ENCODE results near the gene LNX1.

The LNX1 gene

DNA sequence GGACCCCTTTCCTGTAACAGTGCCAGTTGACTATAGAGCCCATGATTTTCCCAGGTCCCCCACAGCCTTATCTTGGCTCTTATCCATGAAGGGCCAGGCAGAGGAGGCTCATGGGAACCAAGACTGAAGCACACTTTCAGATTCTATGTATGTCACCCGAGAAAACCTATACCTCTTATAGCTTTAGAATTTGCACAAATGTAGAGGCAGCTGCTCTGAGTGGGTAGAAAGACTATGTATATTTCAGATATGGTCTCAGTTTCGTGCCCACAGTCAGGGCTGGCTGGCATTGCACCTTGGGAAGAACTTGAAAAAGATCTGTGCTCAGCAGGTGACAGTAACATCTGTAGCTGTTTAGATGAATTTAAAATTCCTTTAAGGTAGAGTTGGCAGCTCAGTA is 8.3 kb upstream of the LNX1 start:
- no peak for DNase-seq (ENCODE audit: low read depth in 1 of 2, low spot score in 1 of 2)

DNA sequence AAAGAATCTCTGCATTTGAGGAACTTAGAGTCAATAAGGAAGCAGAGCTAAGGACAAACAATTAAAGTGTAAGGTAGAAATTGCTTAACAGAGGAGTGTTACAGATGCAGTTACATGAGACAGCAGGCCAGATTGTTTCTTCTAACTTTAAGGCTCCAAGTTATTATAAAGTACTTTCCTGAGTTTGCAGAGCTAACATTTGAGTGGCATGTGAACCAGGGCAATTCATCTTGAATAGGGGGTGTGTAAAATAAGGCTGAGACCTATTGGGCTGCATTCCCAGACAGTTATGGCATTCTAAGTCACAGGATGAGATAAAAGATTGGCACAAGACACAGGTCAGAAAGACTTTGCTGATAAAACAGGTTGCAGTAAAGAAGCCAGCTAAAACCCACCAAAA is 7.6 kb upstream of the LNX1 start:
- no peak for DNase-seq (ENCODE audit: low read depth in 1 of 2, low spot score in 1 of 2)

DNA sequence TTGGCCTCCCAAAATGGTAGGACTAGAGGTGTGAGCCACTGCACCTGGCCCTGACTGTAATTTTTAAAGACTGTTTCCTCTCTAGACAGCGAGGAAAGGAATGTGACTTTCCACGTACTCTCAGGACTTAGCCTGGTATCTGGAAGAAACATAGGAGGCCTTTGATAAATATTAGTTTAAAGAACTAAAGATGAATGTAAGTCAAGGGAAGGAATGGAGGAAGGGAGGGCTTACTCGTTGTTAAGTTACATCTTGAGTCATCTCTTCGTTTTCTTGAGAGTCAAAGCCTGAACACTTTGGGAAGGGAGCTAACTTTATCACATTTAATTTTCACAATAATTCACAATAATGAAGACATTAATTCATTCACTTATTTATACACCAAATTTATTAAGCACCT is 7.2 kb upstream of the LNX1 start:
- DNase-seq (ENCODE audit: low read depth in 1 of 2, low spot score in 1 of 2): no peak

DNA sequence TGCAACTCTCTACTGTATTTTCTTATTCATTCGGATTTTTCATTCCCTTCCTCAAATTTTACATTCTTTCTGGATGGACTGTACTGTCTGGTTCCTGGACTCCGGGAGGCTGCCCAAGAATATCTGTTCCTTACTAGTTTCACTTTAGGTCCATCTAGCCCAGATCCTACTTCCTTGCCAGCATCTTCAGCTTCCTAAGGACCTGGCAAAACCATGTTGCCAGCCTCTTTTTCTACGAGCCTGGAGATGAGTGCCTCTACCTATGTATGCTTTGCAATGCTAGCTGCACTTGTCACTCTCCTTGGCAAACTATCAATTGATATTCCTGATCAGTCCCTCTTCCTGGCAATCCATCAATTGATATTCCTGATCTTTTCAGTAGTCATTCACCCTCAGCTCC is 5.6 kb upstream of the LNX1 start:
- no peak for DNase-seq (ENCODE audit: low read depth in 1 of 2, low spot score in 1 of 2)

DNA sequence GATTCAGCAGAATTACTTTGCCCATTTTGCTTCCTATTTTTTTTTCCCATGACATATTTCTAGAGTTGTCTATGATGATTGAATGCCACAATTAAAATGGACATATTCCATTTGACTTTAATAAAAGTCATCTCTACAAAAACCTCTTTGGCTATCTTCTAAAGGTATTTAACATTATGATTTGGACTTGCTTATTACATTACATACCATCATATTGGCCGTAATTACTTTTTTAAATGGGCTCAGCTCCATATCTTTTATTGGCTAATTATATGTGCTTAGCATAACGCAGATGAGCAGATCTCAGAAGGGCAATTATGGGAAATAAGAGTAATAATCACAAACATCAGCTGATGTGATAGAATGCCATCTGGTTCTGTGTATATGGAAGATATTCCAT is 4.5 kb upstream of the LNX1 start:
- DNase-seq (ENCODE audit: low read depth in 1 of 2, low spot score in 1 of 2): no peak

DNA sequence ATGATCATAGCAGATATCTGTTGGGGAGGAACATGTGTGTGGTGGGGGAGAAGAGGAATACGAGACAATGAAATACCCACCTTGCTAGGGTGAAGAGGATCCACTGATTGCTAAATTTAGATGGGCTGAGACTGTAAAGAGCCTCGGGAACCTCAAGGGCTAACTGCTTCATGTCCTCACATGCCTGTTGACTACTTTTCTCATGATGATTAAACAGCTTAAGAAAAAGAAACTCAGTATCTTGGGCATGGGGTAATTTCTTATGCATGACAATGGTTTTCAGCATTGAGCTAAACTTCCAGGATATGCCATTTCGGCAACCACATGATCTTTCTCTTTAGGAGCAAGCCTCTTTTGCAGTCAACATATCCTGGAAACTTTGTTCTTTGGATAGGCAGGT is 3.9 kb upstream of the LNX1 start:
- DNase-seq (ENCODE audit: low read depth in 1 of 2, low spot score in 1 of 2): no peak

DNA sequence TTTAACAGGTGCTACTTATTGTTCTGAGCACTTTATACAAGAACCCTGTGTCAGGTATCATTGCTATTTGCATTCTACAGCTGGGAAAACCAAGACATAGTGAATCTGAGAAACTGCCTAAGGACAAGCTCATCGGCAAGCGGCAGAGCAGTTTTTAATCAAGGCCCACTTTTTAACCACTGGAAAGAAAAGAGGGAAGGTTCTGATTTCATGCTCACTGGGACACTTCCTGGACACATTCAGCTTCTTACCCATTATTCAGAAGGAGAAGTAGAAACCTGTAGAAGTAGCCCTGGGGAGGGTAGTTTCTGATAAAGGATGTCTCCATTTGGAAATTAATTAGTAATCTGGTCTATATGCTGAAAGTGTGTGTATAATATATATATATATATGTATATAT is 2.5 kb upstream of the LNX1 start:
- no peak for DNase-seq (ENCODE audit: low read depth in 1 of 2, low spot score in 1 of 2)

DNA sequence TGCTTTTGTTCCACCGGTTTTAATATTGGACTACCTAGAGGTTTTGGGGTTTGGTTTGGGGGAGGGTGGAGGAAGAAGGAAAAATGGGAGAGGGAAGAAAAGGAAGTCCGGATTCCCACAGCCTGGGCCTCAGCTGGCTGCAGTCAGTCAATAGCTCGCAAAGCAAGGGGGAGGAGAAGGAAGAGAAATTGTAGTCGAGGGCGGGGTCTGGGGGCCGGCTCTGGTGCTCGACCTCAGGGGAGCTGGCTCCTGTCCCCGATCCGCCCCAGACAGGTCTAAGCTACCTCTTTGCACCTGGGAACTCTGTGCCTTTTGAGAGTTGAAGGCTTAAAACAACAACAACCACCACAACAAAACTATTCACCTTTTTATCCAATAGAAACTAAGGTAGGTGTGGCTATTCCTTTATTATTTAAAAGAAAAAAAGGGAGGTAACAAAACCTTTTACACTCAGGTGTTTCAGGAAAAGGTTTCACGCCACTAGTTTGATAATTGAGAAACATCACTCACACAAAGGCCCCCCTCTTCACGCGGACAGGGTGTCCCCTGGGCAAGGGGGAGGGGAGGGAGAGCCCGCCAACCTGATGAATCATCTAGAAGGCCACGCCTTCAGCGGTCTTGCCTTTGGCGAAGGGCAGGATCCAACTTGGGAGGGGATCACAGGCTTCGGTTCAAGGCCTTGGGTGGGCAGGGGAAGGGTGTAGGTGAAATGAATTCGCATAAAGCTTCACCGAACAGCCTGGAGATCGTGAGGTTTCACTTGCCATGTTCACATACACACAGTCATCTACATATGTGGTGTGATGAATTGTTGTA is 1.6 kb upstream of the LNX1 start:
- no peak for DNase-seq (ENCODE audit: low read depth in 1 of 2, low spot score in 1 of 2)

DNA sequence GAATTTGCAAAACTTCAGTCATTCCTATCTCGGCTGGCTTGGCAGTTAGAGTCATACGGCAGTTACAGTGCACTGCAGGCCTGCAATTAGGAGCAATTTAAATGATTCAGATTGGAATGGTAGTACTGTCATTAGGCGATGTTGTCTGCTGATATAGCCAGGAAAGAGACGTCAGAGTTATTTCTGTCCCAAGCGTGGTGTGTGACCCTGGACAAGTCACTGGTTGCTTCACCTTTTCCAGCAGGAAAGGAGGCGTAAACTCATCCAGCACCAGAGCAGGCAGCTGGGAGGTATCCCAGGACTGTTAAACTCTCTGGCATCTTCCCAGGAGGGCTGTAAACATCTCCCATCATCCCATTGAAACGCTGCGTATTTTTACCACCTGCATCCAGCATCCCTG is 836 bp upstream of the LNX1 start:
- no peak for DNase-seq (ENCODE audit: low read depth in 1 of 2, low spot score in 1 of 2)

DNA sequence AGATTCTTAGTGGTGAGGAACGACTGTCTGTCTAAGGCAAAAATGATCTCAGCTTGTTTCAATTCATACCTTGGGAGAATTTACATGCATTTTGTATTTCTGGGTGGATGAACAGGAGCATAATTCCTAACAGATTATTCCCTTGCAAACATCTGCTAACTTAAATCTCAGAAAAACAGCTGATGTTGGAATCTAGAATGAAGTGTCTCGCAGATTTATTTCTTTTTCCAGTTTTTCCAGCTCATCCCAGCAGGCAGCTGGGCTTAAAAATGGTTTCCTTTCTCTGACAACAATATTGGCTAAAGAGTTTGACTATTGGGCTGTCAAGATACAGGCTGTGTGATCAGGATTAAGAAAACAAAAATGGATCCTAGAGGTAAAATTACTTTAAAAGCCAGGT is 1.1 kb downstream of the LNX1 start:
- no peak for DNase-seq (ENCODE audit: low read depth in 1 of 2, low spot score in 1 of 2)

DNA sequence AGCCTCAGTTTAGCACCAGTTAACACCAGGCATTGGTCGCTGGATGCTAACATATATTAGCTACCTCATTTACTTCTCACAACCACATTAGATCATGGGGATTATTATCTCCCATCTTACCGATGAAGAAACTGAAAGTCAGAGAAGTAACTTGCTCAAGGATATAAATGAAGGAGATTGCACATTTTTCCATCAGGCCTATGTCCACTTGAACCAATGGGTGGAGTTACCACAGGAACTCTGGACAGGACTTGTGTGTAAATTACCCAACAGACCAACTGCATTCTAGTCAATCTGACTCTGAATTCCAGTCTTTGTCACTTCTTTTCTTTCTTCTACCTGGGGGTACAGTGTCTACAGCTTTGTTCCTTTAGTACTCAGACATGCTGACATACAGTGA is 1.8 kb downstream of the LNX1 start:
- DNase-seq (ENCODE audit: low read depth in 1 of 2, low spot score in 1 of 2): no peak

DNA sequence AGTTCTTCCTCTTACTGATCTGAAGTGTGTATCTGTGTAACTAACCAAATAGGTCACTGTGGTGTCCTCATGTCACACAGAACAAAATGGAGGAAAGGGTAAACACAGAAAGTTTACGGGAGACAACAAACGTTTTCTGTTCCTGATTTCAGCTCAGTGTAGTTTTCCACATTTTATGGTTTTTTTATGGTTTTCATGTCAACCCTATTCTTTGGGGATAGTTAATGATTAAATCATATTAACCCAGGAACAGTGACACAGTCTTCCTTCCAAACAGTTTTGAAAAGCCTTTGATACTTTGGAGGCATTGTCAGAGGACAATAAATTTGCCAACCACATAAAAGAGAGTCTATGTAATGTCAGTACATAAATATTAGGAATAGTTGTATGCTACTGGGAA is 4.2 kb downstream of the LNX1 start:
- no peak for DNase-seq (ENCODE audit: low read depth in 1 of 2, low spot score in 1 of 2)

DNA sequence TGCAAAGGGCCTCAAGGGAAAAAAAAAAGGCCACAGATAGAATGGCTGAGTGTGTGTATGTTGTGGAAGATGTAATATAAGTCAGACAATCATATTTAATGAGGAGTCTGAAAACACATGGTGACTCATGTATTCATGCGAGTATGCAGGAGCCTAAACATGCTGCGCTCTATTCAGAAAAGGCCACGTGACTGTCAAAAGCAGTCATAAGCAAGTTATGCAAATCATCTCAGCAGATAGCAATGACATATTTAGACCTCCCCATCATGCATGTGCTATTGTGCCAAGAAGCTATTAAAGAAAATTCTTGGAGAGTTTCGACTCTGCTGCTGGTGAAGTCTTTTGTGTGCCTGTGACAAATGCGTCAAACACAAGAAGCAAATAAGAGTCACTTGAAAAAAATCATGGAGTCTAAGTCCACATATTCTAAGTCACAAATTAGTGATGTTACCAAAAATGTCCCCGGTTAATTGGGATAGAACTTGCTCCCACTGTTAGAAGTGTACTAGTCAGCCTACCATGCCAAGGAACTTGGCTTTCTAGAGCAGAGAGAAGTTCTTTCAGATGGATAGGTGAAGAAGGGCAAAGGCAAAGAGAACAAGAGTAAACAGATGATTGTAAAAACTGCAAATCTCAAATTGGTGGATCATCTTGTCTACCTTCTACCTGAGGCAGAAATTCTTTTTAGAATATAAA is 5.0 kb downstream of the LNX1 start:
- no peak for DNase-seq (ENCODE audit: low read depth in 1 of 2, low spot score in 1 of 2)

DNA sequence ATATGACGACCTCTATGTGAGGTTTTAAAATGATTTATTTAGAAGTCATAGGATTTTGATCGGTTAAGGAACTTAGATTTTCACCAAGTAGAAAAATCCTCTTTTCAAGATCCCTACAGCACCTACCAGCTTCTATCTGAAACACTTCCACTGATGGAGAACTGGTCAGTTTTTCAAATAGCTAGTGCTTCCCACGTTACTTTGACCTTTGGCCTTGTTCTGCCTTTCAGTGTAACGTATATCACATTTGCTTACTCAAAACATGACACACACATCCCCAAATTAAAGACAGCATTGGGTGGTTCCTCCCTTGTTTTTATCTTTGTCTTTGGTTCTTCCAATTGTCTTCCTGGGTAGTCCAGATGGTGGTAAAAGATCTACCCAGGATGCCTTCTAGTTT is 6.6 kb downstream of the LNX1 start:
- DNase-seq (ENCODE audit: low read depth in 1 of 2, low spot score in 1 of 2): no peak

DNA sequence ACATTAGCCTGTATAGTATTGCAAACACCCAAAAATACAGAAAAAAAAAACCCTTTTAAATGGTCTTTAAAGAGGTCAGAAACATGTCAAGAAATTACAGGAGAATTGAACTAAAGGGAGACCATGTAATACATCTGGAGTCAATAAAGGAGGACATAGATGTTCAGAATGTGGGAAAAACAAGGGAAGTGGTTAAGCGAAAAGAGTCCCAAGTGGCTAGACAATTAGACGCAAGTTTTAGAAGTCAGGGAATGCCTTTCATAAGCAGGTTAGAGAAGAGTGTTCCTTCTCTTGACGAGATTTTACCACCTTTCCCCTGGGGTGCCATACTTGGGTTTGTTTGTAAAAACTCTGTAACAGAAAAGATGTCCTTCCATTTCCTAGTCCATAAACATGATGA is 7.8 kb downstream of the LNX1 start:
- no peak for DNase-seq (ENCODE audit: low read depth in 1 of 2, low spot score in 1 of 2)

DNA sequence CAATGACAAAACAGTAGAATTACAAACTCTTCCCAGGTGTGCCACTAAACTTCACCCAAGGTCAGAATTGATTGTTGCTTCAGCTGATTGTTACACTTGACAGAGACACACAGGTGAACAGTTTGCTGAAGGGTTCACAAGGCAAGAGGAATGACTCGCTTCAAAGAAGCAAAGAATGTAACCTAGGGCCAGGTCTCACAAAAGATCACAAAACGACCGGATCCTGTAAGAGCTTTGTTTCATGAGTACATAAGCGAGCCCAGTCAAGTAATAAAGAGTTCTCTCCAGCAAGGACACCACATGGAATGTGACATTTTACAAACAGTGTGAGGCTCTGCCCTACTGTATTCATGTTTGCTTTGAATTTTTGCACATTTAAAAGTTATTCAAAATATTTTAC is 9.1 kb downstream of the LNX1 start:
- no peak for DNase-seq (ENCODE audit: low read depth in 1 of 2, low spot score in 1 of 2)

DNA sequence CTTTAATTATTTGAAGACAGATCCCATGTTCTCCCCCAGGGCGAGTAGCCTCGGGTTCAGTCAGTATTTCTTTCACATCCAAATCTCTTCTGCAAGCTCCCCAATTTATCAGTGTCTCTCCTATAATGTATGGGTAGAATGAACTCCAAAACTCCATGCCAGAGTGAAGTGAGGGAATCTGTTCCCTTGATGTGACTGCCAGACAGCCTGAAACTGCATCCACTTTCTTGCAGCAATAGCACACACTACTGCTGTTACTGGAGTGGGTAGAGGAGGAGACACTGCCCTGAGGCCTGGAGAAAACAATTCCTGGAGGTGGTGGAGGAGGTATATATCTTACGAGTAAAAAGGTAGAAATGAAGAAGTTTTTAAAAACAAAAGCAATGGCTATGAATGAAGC is 11.0 kb downstream of the LNX1 start:
- no peak for DNase-seq (ENCODE audit: low read depth in 1 of 2, low spot score in 1 of 2)

DNA sequence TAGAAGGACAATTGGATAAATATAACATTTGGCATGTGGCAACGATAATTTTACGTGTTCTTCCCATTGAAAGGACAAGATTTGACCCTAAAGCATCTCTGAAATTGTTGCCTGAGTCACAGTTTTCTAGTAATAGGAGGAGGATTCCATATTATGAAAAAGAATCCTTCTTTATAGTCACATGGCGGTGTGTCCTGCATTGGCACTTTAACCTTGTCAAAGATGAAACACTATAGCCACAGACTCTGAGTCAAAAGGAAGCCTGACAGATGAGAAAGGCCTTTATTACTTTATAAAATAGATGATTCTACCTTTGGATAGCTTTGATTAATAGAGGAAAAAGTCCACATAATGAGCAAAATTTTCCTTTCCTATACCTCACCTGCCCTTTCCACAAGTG is 11.5 kb downstream of the LNX1 start:
- DNase-seq (ENCODE audit: low read depth in 1 of 2, low spot score in 1 of 2): no peak

DNA sequence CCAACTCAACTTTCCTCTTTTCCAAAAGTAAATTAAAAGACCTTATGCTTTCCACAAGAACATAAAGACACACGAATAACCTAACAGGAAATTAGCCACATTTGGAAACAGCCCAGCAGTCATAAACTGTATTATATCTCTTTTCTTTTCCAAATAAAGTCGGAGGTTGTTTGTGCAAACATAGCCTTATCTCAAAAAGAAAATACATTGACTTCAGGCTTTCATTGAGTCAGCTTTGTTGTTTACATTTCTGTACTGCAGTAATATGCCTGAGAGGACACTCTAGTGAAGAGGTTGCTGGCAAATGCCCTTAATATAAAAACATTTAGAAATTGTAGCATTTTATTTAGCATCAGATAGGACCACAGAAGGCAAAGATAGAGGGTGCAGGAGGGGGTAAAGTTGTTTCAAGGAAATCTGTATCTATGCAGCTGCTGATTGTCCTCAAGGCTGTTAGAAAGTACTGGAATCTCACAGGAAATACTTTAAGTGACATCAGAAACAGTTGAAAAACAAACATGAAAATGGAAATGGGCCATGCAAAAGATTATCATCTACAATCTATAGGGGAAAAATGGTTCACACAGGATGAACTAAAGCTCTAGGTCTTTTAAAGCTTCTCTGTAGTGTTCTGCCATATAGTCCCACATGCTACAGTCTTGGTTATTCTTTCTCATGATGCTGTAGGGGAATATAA is 14.5 kb downstream of the LNX1 start:
- no peak for DNase-seq (ENCODE audit: low read depth in 1 of 2, low spot score in 1 of 2)

DNA sequence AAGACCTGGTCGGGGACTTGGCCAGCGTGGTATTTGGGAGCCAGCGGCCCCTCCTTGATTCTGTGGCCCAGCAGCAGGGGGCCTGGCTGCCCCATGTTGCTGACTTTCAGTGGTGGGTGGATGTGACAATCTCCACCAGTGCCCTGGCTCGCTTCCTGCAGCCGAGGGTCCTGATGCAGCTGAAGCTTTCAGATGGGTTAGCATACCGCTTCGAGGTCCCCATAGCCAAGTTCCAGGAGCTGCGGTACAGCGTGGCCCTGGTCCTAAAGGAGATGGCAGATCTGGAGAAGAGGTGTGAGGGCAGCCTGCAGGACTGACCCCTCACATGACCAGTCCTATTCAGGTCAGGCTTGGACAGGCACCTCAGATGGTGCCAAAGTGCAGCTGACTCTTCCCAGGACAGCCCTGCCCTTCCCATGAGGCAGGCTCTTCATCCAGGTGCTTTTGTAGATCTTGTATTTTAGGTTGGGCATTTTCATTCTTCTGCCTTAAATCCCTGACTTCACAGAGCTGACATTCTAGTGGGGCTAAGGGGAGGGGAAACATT is 15.1 kb downstream of the LNX1 start:
- no peak for DNase-seq (ENCODE audit: low read depth in 1 of 2, low spot score in 1 of 2)

DNA sequence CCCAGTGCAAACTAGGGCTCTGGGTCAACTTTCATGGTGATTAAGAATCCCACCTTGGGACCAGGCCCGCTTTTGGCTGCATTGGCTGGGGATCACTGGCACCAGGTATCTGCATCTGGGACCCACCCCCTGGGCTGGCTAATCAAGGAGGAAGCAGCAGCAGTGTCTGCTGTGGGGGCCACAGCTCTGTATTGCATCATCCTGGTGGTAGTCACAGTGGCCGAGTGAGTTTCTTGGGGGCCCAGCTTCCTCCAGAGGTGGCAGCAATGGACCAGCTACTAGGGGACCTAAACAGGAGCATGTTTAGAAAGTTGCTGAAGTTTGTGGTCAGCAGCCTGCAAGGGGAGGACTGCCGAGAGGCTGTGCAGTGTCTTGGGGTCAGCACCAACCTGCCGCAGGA is 15.7 kb downstream of the LNX1 start:
- no peak for DNase-seq (ENCODE audit: low read depth in 1 of 2, low spot score in 1 of 2)

DNA sequence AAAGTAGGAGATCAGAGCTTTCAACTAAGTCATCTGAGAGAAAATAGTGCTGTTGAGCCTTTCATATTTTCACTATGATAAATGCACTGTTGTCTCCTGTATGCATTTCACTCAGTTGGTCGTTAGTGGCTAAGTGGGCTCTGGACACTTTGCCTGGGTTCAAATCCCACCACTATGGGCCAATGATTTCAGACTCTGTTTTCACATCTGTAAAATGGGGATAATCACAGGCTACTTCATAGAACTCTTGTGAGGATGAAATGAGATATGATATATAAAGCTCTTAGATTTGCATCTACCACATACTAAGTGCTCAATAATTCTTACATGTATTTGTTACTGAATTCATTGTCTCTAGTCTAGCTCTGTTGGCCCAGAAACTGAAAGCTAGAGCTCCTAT is 16.8 kb downstream of the LNX1 start:
- no peak for DNase-seq (ENCODE audit: low read depth in 1 of 2, low spot score in 1 of 2)
